NCI-H1436 treated with DMSO at 0.1 percent for 48 hours (cell line): ENCODE measurements around the gene TCL1B.
"Not testable (repeated sequence)": the region's sequence is repeated elsewhere in the genome, so short reads cannot be mapped to it uniquely, and the experiment has no call there.

Source experiments
- DNase-seq: peaks from one replicate; lab custom pipeline; 2025; lab: John Stamatoyannopoulos, UW

The TCL1B gene

GRCh38 chr14:95685978-95686922 is at the start of gene TCL1B:
TCL1B (plus strand) TSS chr14:95686426; CDS start chr14:95686468, 42 bp downstream.
- no peak for DNase-seq

GRCh38 chr14:95644981-95645380 is 41.2 kb upstream of the TCL1B start:
- DNase-seq: no peak

GRCh38 chr14:95645389-95645996 is 40.7 kb upstream of the TCL1B start:
- no peak for DNase-seq

- no peak for DNase-seq
Measured at GRCh38 chr14:95647926-95648325, 38.3 kb upstream of the TCL1B start.

- no peak for DNase-seq
Measured at GRCh38 chr14:95649230-95649629, 37.0 kb upstream of the TCL1B start.

- DNase-seq: no peak
Measured at GRCh38 chr14:95651028-95651427, 35.2 kb upstream of the TCL1B start.

GRCh38 chr14:95651821-95652583 is 34.2 kb upstream of the TCL1B start:
- no peak for DNase-seq

GRCh38 chr14:95652690-95653089 is 33.5 kb upstream of the TCL1B start:
- DNase-seq: no peak

GRCh38 chr14:95655461-95655860 is 30.8 kb upstream of the TCL1B start:
- no peak for DNase-seq

- no peak for DNase-seq
Measured at GRCh38 chr14:95656634-95657033, 29.6 kb upstream of the TCL1B start.

GRCh38 chr14:95657454-95657853 is 28.8 kb upstream of the TCL1B start:
- DNase-seq: no peak

- DNase-seq: no peak
Measured at GRCh38 chr14:95659293-95659989, 26.8 kb upstream of the TCL1B start.

- DNase-seq: no peak
Measured at GRCh38 chr14:95659990-95660385, 26.2 kb upstream of the TCL1B start.

- DNase-seq: no peak
Measured at GRCh38 chr14:95660651-95661515, 25.3 kb upstream of the TCL1B start.

GRCh38 chr14:95662376-95663186 is 23.6 kb upstream of the TCL1B start:
- no peak for DNase-seq

- DNase-seq: no peak
Measured at GRCh38 chr14:95663226-95663797, 22.9 kb upstream of the TCL1B start.

GRCh38 chr14:95664066-95664465 is 22.2 kb upstream of the TCL1B start:
- no peak for DNase-seq

- DNase-seq: no peak
Measured at GRCh38 chr14:95664546-95664945, 21.7 kb upstream of the TCL1B start.

- DNase-seq: not testable (repeated sequence)
Measured at GRCh38 chr14:95665530-95665929, 20.7 kb upstream of the TCL1B start.

- DNase-seq: no peak
Measured at GRCh38 chr14:95666450-95666849, 19.8 kb upstream of the TCL1B start.
